HCT116 (cell line): ENCODE results near the gene ZDHHC18.

Source experiments
- ATF3 ChIP-seq: IDR thresholded peaks from 2 replicates; pipeline ENCODE4 v1.6.1; 2012
- CTCF ChIP-seq, 3 experiments: fragments of 200-600 bp in 1 of 3; sonication (generic) in 1 of 3; IDR thresholded peaks in 2 of 3; conservative IDR thresholded peaks in 1 of 3; 2 replicates each; pipeline ENCODE4 v1.5.1; 2012 to 2017; ENCODE audit warnings: low read depth in 2 of 3, low read length in 2 of 3, antibody characterized with exemption in 1 of 3, borderline replicate concordance in 1 of 3, control low read depth in 1 of 3, mild to moderate bottlenecking in 1 of 3, mixed read lengths in 1 of 3, mixed run types in 1 of 3, moderate library complexity in 1 of 3; ENCODE audit not compliant: insufficient read depth in 1 of 3
- EZH2 ChIP-seq: fragments of 200-600 bp; sonication (generic); IDR thresholded peaks from 2 replicates; pipeline ENCODE4 v1.6.1; 2017; ENCODE audit warnings: antibody characterized with exemption, mixed run types
- EZH2phosphoT487 ChIP-seq: fragments of 200-600 bp; IDR thresholded peaks from 2 replicates; pipeline ENCODE4 v1.6.1; 2018; ENCODE audit warnings: antibody characterized with exemption, borderline replicate concordance
- JUND ChIP-seq: IDR thresholded peaks from 2 replicates; pipeline ENCODE4 v1.6.1; 2012
- MAX ChIP-seq: IDR thresholded peaks from 2 replicates; pipeline ENCODE4 v1.6.1; 2012
- POLR2A ChIP-seq: IDR thresholded peaks from 2 replicates; pipeline ENCODE4 v1.7.0; 2011; ENCODE audit warnings: borderline replicate concordance; ENCODE audit not compliant: insufficient read depth, insufficient read length; ENCODE audit errors: extremely low read depth
- POLR2AphosphoS5 ChIP-seq: IDR thresholded peaks from 2 replicates; pipeline ENCODE4 v1.6.1; 2011; ENCODE audit warnings: mild to moderate bottlenecking, low read depth, low read length, moderate library complexity
- ZNF274 ChIP-seq: fragments of 200-500 bp; sonication (Bioruptor generic); IDR thresholded peaks from 2 replicates; pipeline ENCODE4 v1.6.1; 2014; ENCODE audit warnings: mild to moderate bottlenecking, low read depth, low read length, inconsistent platforms

- no peak for TF ChIP-seq CTCF (IDR thresholded peaks at IDR 0.05 in 2 of 3, conservative IDR thresholded peaks at IDR 0.05 in 1 of 3; ENCODE audit: borderline replicate concordance in 1 of 3, insufficient read depth in 1 of 3, low read depth in 2 of 3, low read length in 2 of 3)
- no peak for TF ChIP-seq EZH2phosphoT487
- no peak for TF ChIP-seq ZNF274
- TF ChIP-seq JUND = no peak
- TF ChIP-seq ATF3 = no peak
- no peak for TF ChIP-seq POLR2A
- TF ChIP-seq EZH2 = no peak
- TF ChIP-seq MAX = no peak
- no peak for TF ChIP-seq POLR2AphosphoS5
Observed at GRCh38 chr1:26858160-26858559, 31.7 kb downstream of the ZDHHC18 start.
